ENCODE results near the gene CD22. TPM values are rescaled to one million over a fixed set of nuclear protein-coding genes. Genes with fewer than 3 reads are reported as not detected.
A peak's percentile ranks its signal among the peaks of the same experiment; 100 is the strongest.

CD22 gene
- total RNA-seq, 1 donor from 2014 or later = 56.3 TPM

DNA sequence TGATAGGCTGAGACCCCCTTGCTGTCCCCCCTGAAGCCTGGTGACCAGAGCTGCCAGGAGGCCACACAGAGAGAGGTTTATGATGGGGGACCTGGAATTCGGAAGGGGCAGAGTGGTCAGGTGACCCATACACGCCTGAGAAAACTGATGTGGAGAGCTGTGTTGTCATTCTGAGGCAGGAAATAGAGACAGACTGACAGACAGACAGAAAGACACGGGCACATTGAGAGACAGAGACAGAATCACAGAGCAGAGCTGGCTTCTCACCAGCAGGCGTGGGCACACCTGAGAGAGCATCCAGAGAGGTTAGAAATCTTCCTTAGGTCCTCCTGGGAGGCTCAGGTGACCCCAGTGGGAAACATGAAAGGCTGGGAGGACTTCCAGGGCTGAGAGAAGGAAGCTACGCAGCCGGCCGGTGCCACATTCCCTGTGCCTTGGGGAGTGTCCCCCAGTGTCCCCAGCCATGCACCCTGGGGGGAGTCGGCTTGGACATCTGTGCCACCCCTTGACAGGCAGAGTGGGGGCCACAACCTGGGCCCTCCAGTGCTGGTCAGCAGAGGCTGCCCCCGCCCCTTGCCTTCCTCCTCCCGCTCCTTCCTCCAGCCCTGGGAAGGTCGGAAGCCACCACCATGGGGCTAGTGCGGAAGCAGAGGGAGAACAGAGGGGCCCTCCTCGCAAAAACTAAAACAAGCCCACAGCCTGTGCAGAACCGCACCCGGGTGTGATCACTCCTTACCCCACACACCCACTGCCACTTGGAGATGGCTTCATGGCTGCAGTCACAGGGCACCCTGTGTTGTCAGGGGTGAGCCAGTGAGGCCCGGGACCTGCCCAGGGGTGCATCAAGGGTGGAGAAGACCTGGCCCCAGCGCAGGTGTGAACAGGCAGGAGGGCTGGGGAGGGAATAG lies 20.9 kb downstream of the CD22 start:
- H3K36me3 Mint-ChIP-seq = no peaks in the 10 kb centered on the region
- H3K4me3 Mint-ChIP-seq = no peak overlapping the region
- TF ChIP-seq, protein P1, sequence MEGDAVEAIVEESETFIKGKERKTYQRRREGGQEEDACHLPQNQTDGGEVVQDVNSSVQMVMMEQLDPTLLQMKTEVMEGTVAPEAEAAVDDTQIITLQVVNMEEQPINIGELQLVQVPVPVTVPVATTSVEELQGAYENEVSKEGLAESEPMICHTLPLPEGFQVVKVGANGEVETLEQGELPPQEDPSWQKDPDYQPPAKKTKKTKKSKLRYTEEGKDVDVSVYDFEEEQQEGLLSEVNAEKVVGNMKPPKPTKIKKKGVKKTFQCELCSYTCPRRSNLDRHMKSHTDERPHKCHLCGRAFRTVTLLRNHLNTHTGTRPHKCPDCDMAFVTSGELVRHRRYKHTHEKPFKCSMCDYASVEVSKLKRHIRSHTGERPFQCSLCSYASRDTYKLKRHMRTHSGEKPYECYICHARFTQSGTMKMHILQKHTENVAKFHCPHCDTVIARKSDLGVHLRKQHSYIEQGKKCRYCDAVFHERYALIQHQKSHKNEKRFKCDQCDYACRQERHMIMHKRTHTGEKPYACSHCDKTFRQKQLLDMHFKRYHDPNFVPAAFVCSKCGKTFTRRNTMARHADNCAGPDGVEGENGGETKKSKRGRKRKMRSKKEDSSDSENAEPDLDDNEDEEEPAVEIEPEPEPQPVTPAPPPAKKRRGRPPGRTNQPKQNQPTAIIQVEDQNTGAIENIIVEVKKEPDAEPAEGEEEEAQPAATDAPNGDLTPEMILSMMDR (IDR thresholded peaks at IDR 0.05; ENCODE audit: unreplicated experiment) = no peak
- peak in 1 of 2 experiments; percentile 29 for DNase-seq (ENCODE audit: low spot score in 2 of 2, unreplicated experiment in 2 of 2)
- H3K27ac Mint-ChIP-seq = no peak overlapping the region
- peaks cover 9% of the 10 kb centered on the region for H3K4me1 Mint-ChIP-seq
- no peaks in the 10 kb centered on the region for H3K9me3 Mint-ChIP-seq
- no peaks in the 10 kb centered on the region for H3K27me3 Mint-ChIP-seq (ENCODE audit: low read depth)

DNA sequence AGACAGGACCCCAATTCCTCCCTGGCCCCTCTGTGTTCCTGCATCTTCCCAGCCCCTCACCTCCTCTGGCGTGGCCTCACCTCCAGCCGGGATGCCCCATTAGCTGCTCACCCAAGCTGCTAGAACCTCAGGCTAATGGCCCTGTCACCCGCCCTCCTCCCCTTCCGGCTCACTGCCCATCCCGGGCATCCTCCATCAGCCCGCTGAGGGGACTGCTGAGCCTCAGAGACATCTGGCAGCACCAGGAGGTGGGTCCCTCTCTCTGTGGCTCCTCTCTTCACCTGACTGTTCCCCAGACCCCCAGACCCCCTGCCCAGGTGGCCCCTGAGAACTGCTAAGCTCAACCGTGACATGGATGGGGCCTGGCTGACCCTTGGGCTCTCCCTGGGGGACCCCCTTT lies 21.6 kb downstream of the CD22 start:
- Mint-ChIP-seq H3K9me3 (no peaks in the 10 kb centered on the region), H3K36me3 (no peaks in the 10 kb centered on the region), H3K27ac (no peak overlapping the region), H3K27me3 (ENCODE audit: low read depth) (no peaks in the 10 kb centered on the region), H3K4me3 (no peak overlapping the region), H3K4me1 (peaks cover 9% of the 10 kb centered on the region)
- no peak for DNase-seq (ENCODE audit: low spot score in 2 of 2, unreplicated experiment in 2 of 2)
- TF ChIP-seq, protein P1 (IDR thresholded peaks at IDR 0.05; ENCODE audit: unreplicated experiment) = no peak

DNA sequence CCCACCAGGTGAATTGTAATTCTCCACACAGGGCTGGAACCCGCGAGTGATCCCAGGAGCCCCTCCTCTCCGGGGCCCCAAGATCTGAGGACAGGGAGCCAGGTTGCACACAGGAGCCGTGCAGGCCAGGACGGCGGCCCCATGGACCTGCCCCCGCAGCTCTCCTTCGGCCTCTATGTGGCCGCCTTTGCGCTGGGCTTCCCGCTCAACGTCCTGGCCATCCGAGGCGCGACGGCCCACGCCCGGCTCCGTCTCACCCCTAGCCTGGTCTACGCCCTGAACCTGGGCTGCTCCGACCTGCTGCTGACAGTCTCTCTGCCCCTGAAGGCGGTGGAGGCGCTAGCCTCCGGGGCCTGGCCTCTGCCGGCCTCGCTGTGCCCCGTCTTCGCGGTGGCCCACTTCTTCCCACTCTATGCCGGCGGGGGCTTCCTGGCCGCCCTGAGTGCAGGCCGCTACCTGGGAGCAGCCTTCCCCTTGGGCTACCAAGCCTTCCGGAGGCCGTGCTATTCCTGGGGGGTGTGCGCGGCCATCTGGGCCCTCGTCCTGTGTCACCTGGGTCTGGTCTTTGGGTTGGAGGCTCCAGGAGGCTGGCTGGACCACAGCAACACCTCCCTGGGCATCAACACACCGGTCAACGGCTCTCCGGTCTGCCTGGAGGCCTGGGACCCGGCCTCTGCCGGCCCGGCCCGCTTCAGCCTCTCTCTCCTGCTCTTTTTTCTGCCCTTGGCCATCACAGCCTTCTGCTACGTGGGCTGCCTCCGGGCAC lies 22.6 kb downstream of the CD22 start:
- Mint-ChIP-seq H3K9me3 (no peaks in the 10 kb centered on the region), H3K27ac (no peak overlapping the region), H3K36me3 (no peaks in the 10 kb centered on the region), H3K4me3 (no peak overlapping the region), H3K27me3 (ENCODE audit: low read depth) (no peaks in the 10 kb centered on the region), H3K4me1 (peaks cover 9% of the 10 kb centered on the region)
- DNase-seq (ENCODE audit: low spot score in 2 of 2, unreplicated experiment in 2 of 2) = no peak
- TF ChIP-seq, protein P1 (IDR thresholded peaks at IDR 0.05; ENCODE audit: unreplicated experiment) = no peak

DNA sequence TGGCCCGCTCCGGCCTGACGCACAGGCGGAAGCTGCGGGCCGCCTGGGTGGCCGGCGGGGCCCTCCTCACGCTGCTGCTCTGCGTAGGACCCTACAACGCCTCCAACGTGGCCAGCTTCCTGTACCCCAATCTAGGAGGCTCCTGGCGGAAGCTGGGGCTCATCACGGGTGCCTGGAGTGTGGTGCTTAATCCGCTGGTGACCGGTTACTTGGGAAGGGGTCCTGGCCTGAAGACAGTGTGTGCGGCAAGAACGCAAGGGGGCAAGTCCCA lies 23.1 kb downstream of the CD22 start:
- H3K4me1 Mint-ChIP-seq = peaks cover 5% of the 10 kb centered on the region
- TF ChIP-seq, protein P1 (IDR thresholded peaks at IDR 0.05; ENCODE audit: unreplicated experiment) = no peak
- no peaks in the 10 kb centered on the region for H3K36me3 Mint-ChIP-seq
- DNase-seq (ENCODE audit: low spot score in 2 of 2, unreplicated experiment in 2 of 2) = no peak
- H3K27me3 Mint-ChIP-seq (ENCODE audit: low read depth) = no peaks in the 10 kb centered on the region
- H3K4me3 Mint-ChIP-seq = no peak overlapping the region
- H3K9me3 Mint-ChIP-seq = no peaks in the 10 kb centered on the region
- H3K27ac Mint-ChIP-seq = no peak overlapping the region

DNA sequence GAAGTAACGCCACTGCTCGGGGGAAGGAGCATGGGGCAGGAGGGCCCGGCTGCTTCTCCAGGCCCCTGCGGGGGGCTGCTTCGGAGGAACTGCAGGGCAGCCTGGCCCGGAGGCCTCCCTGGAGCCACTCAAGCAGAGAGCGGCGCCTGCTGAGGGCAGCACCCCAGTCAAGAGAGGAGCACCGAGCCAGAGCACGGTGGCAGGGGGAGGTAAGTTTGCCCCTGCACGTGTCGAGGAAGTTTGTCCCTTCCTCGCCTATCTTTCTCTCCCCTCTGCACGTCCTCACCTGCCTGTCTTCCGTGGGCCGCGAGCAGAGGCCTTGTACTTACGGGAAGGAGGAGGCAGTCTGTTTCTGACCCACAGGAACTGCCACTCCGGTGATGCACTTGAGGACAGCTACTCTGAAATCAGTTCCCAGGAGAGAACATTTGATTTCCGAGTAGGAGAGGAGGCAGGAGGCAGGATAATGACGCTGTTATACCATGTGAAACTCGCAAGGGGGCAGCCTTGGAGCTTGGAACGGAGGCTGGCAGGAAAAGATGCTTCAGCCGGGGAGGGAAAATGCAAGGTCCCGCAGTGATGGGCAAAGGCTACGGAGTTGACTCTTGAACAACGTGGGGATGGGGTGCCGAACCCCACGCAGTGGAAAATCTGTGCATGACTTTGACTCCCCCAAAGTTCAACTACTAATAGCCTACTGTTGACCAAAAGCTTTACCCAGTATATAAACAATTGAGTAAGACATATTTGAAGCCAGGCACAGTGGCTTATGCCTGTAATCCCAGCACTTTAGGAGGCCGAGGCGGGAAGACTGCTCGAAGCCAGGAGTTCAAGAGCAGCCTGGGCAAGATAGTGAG lies 23.7 kb downstream of the CD22 start:
- no peaks in the 10 kb centered on the region for H3K27me3 Mint-ChIP-seq (ENCODE audit: low read depth)
- H3K9me3 Mint-ChIP-seq = no peaks in the 10 kb centered on the region
- DNase-seq (ENCODE audit: low spot score in 2 of 2, unreplicated experiment in 2 of 2) = peak in 1 of 2 experiments; percentile 74
- no peaks in the 10 kb centered on the region for H3K36me3 Mint-ChIP-seq
- H3K4me3 Mint-ChIP-seq = no peak overlapping the region
- peaks cover 2% of the 10 kb centered on the region for H3K4me1 Mint-ChIP-seq
- TF ChIP-seq, protein P1 (IDR thresholded peaks at IDR 0.05; ENCODE audit: unreplicated experiment) = peak; percentile 72
- no peak overlapping the region for H3K27ac Mint-ChIP-seq

All from mesothelial cell of epicardium (in vitro differentiated cells).